Right hindlimb (tissue), 1 donor: ENCODE results near the gene ADGRL1.
"Not testable (repeated sequence)": the region's sequence is repeated elsewhere in the genome, so short reads cannot be mapped to it uniquely, and the experiment has no call there.

Experiments used
- DNase-seq: peaks from one replicate; pipeline ENCODE4 v3.0.0-alpha.2; 2018

The ADGRL1 gene

GRCh38 chr19:14205452-14206287, at the start of gene ADGRL1:
Gene ADGRL1, minus strand, starts transcription at chr19:14206169. Its CDS starts 22,567 bp downstream, at chr19:14183602.
- peak; percentile 30 for DNase-seq

DNA sequence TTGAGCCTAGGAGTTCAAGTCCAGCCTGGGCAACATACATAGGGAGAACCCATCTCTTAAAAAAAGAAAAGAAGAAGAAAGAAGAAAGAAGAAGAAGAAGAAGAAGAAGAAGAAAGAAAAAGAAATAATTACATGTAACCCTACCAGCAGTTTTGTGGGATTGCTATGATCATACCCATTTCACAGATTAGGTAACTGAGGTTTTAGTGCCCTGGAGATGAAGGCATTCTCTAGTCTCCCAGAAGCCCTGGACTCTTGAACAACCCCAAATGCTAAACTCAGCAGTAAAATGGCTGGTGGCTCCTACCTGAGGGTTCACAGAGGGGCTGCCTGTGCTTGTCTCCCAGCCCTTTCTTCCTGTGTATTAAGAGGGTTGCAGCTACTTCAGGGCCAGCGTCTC, 49.3 kb upstream of the ADGRL1 start:
- DNase-seq: not testable (repeated sequence)

GRCh38 chr19:14253822-14254599, 48.0 kb upstream of the ADGRL1 start:
- peak; percentile 39 for DNase-seq

GRCh38 chr19:14252136-14252535, 46.2 kb upstream of the ADGRL1 start:
- DNase-seq: not testable (repeated sequence)

GRCh38 chr19:14250870-14251269, 44.9 kb upstream of the ADGRL1 start:
- no peak for DNase-seq

DNA sequence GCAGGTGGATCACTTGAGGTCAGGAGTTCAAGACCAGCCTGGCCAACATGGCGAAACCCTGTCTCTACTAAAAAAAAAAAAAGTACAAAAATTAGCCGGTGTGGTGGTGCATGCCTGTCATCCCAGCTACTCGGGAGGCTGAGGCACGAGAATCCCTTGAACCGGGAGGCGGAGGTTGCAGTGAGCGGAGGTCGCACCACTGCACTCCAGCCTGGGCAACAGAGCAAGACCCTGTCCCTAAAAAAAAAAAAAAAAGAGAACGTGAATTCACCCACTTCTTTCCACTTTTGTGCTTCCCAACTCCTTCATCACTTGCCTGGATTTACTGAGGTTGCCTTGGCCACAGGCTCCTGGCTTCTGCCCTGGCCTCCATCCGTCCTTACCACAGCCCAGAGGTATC, 44.3 kb upstream of the ADGRL1 start:
- not testable (repeated sequence) for DNase-seq

DNA sequence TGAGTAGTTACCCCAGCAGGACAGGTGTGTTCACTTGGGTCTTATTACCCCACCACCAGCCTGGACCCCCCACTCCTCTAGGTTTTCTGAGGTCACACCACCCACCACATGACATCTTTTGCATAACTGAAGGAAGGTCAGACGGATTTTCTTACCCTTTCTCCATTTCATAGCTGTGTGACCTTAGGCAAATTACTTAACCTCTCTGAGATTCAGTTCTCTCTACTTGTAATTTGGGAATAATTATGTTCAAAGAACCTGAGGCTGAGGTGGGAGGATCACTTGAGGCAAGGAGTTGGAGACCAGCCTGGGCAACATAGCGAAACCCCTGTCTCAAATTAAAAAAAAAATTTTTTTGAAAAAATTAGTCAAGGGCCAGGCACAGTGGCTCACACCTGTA, 43.9 kb upstream of the ADGRL1 start:
- DNase-seq: not testable (repeated sequence)

DNA sequence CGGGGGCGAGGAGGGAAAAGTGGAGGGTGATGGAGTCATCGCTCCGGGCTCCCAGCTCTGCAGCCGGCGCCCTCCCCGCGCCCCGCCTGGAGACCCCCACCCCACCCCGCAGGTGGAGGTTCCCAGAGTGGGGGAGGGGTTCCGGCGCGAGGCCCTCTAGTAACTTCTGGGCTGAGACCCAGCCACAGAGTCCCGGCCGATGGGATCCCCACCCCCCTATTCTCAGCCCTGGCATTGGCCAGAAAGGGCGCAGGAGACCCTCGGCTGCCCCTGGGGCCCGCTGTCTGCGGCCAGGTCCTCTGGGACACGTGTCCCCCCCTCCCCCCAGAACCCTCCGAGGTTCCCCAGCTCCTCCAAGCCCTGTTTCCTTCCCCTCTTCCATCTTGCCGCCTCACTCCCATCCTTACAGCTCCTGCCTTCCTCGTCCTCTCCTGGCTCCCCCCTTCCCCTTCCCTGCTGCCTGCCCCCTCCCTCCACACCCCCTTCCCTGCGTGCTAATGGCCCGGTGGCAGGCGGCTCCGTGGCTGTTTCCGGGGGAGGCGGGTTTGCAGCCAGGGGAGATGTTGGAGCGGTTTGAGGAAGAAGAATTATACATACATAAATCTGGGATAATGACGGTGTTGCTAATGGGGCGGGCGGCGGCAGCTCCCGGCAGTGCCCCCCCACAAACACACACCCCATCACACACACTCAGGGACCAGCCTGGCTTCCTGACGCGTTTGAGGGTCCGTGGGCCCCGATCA, 43.2 kb upstream of the ADGRL1 start:
- peak; percentile 80 for DNase-seq

GRCh38 chr19:14248578-14249011, 42.6 kb upstream of the ADGRL1 start:
- peak; percentile 95 for DNase-seq

DNA sequence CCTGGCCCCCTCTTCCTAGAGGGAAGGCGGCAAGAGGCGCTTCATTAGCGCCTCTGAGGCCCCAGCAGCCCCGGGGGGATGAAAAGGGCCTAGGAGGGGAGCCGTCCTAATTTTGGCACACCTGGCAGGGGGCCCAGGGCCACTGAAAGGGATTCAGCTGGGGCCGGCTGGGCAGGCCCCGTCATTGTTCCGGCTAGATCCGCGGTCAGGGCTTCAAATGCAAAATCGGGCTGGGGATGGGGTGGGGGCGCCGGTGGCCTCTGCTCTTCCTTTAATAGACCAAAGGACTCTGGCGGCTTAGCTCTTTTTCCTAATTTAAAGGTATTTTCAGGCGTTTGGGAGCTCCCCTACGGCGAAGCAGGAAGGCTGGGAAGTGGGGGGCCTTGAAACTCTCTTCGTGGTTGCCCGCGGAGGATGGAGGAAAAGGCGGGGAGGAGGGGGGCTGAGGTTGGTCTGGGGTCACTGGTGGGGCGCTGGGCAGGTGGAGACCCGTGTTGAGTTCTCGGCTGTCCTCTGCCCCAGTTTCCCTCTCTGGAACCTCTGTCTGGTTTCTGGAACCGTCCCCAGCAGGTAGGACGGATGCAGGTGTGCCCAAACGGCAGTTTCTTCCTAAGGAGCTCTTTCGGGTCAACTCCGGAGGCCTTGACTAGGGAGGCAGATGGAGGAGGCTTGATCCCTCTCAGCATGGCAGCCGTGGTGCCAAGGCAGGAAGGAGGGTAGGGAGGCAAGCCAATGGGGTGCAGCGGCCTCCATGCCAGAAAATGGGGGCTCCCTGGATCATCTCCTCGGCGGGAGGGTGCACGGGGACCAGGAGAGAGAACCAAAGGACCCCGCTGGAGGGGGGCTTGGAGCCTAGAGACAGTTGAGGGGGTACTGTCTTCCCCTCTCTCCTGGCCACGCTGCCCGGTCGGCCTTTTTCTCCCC, 41.8 kb upstream of the ADGRL1 start:
- peak; percentile 55 for DNase-seq

GRCh38 chr19:14247205-14247547, 41.2 kb upstream of the ADGRL1 start:
- not testable (repeated sequence) for DNase-seq

- DNase-seq: not testable (repeated sequence)
These were observed 38.4 kb upstream of the ADGRL1 start for GRCh38 chr19:14244393-14244792.

- not testable (repeated sequence) for DNase-seq
These were observed 37.7 kb upstream of the ADGRL1 start for GRCh38 chr19:14243718-14244117.

DNA sequence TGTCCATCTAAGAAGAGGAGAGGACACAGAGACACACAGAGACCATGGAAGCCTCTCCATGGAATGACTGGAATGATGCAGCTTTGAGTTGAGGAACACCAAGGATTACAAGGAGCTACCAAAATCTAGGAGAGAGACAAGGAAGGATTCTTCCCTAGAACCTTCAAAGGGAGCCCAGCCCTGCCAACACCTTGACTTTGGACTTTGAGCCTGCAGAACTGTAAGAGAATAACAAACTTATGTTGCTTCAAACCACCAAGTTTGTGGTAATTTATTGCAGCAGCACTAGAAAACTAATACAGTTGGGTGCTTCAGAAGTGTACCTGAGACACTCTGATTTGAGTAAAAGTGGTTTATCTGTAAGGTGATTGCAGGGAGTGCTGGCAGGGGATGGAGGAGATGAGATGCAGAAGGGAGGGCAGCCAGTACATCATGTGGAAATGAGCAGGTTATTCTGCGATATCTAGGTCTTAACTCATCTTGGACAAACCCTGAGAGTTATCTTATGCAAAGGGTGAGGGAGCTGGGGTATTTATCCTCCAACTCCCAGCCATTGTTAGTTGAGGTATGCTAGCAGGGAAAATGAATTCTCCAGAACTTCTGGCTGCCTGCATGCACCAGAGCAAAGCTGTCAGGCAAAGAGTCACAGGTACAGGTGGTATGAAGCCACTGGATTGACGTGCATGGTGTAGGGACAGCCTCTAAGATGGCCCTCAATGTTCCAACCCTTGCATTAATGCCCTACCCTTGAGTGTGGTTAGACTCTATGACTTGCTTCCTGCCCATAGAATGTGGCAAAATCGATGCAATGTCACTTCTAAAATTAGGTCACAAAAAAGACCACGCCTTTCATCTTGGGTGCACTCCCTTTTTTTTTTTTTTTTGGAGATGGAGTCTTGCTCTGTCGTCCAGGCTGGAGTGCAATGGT, 31.3 kb upstream of the ADGRL1 start:
- no peak for DNase-seq

GRCh38 chr19:14232945-14233344, 27.0 kb upstream of the ADGRL1 start:
- not testable (repeated sequence) for DNase-seq

DNA sequence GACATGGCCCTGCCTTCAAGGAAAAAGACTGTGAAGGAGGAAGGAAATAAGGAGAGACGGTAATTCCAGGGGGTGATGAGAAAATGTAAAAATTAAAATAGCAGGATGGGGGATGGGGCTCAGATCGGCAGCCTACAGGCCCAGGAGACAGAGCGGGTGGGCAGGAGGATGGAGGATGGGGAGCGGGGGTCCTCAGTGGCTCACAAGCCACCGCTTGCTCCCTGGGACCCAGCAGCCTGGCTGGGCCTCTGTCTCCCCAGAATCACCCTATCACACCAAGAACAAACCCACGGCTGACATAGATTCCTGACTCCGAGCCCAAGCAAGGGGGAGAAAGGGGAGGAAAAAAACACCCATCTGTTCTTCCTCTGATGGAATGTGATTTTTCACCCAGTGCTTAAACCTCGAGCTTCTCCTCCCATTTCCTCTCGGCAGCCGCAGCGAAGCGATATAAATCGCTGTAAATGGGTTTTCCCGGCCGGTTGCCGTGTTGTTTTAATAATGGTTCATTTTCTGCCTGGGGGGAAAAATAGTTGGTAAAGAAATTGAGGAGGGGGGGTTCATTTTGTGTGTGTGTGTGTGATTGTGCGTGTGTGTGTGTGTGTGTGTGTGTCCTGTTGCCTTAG, 22.6 kb upstream of the ADGRL1 start:
- peak; percentile 43 for DNase-seq

GRCh38 chr19:14226498-14226897, 20.5 kb upstream of the ADGRL1 start:
- not testable (repeated sequence) for DNase-seq

DNA sequence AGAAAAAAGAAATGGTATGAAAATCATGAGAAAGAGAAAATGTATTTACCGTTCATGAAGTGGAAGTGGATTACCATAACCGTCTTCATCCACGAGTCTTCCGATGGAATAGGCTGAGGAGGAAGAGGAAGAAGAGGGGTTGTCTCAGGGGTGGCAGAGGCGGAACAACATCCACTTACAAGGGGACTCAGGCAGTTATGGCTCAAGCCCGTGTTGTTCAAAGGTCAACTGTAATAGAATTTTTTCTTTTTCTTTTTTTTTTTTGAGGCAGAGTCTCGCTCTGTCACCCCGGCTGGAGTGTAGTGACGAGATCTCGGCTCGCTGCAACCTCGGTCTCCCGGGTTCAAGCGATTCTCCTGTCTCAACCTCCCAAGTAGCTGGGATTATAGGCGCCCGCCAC, 16.9 kb upstream of the ADGRL1 start:
- DNase-seq: no peak

GRCh38 chr19:14221345-14221744, 15.4 kb upstream of the ADGRL1 start:
- DNase-seq: not testable (repeated sequence)

GRCh38 chr19:14218620-14219330, 12.8 kb upstream of the ADGRL1 start:
- no peak for DNase-seq
